ENCODE data around the gene CX3CL1.

Gene CX3CL1

GRCh38 chr16:57405097-57405496 is 32.8 kb downstream of the CX3CL1 start:
- no peaks in the 10 kb centered on the region for H3K27me3 Mint-ChIP-seq
- H3K9me3 Mint-ChIP-seq, result no peaks in the 10 kb centered on the region
- H3K27ac Mint-ChIP-seq, result no peak overlapping the region
- no peak overlapping the region for H3K4me3 Mint-ChIP-seq
- no peaks in the 10 kb centered on the region for H3K36me3 Mint-ChIP-seq
- no peaks in the 10 kb centered on the region for H3K4me1 Mint-ChIP-seq

GRCh38 chr16:57406881-57407280 is 34.6 kb downstream of the CX3CL1 start:
- H3K36me3 Mint-ChIP-seq, result no peaks in the 10 kb centered on the region
- no peaks in the 10 kb centered on the region for H3K9me3 Mint-ChIP-seq
- H3K4me3 Mint-ChIP-seq, result no peak overlapping the region
- H3K27ac Mint-ChIP-seq, result no peak overlapping the region
- H3K4me1 Mint-ChIP-seq, result no peaks in the 10 kb centered on the region
- no peaks in the 10 kb centered on the region for H3K27me3 Mint-ChIP-seq

GRCh38 chr16:57407521-57408353 is 35.4 kb downstream of the CX3CL1 start:
- H3K27me3 Mint-ChIP-seq, result no peaks in the 10 kb centered on the region
- H3K27ac Mint-ChIP-seq, result no peak overlapping the region
- H3K4me3 Mint-ChIP-seq, result no peak overlapping the region
- no peaks in the 10 kb centered on the region for H3K4me1 Mint-ChIP-seq
- H3K36me3 Mint-ChIP-seq, result no peaks in the 10 kb centered on the region
- no peaks in the 10 kb centered on the region for H3K9me3 Mint-ChIP-seq

GRCh38 chr16:57409065-57409464 is 36.8 kb downstream of the CX3CL1 start:
- no peaks in the 10 kb centered on the region for H3K36me3 Mint-ChIP-seq
- no peaks in the 10 kb centered on the region for H3K27me3 Mint-ChIP-seq
- no peaks in the 10 kb centered on the region for H3K4me1 Mint-ChIP-seq
- no peaks in the 10 kb centered on the region for H3K9me3 Mint-ChIP-seq
- H3K4me3 Mint-ChIP-seq, result no peak overlapping the region
- no peak overlapping the region for H3K27ac Mint-ChIP-seq

GRCh38 chr16:57409870-57410587 is 37.7 kb downstream of the CX3CL1 start:
- H3K27ac Mint-ChIP-seq, result no peak overlapping the region

GRCh38 chr16:57411362-57411976 is 39.2 kb downstream of the CX3CL1 start:
- Mint-ChIP-seq H3K4me3 (no peak overlapping the region), H3K4me1 (no peaks in the 10 kb centered on the region), H3K36me3 (no peaks in the 10 kb centered on the region), H3K27me3 (no peaks in the 10 kb centered on the region), H3K9me3 (no peaks in the 10 kb centered on the region), H3K27ac (no peak overlapping the region)

More at GRCh38 chr16:57409870-57410587, 37.7 kb downstream of the CX3CL1 start:
- Mint-ChIP-seq H3K9me3 (no peaks in the 10 kb centered on the region), H3K4me1 (no peaks in the 10 kb centered on the region), H3K27me3 (no peaks in the 10 kb centered on the region), H3K4me3 (no peak overlapping the region), H3K36me3 (no peaks in the 10 kb centered on the region)

- Mint-ChIP-seq H3K4me1 (peaks cover 6% of the 10 kb centered on the region), H3K4me3 (no peak overlapping the region), H3K27me3 (no peaks in the 10 kb centered on the region), H3K27ac (no peak overlapping the region), H3K36me3 (no peaks in the 10 kb centered on the region), H3K9me3 (no peaks in the 10 kb centered on the region)
These were observed 40.3 kb downstream of the CX3CL1 start for GRCh38 chr16:57412584-57412983.

- no peak overlapping the region for H3K4me3 Mint-ChIP-seq
- no peak overlapping the region for H3K27ac Mint-ChIP-seq
- no peaks in the 10 kb centered on the region for H3K9me3 Mint-ChIP-seq
- H3K4me1 Mint-ChIP-seq, result peaks cover 11% of the 10 kb centered on the region
- H3K27me3 Mint-ChIP-seq, result no peaks in the 10 kb centered on the region
- no peaks in the 10 kb centered on the region for H3K36me3 Mint-ChIP-seq
These were observed 41.0 kb downstream of the CX3CL1 start for GRCh38 chr16:57413301-57413730.

- no peaks in the 10 kb centered on the region for H3K9me3 Mint-ChIP-seq
- H3K4me3 Mint-ChIP-seq, result no peak overlapping the region
- peaks cover 15% of the 10 kb centered on the region for H3K4me1 Mint-ChIP-seq
- H3K27me3 Mint-ChIP-seq, result no peaks in the 10 kb centered on the region
- no peak overlapping the region for H3K27ac Mint-ChIP-seq
- H3K36me3 Mint-ChIP-seq, result no peaks in the 10 kb centered on the region
These were observed 41.4 kb downstream of the CX3CL1 start for GRCh38 chr16:57413733-57414132.

GRCh38 chr16:57416084-57416483 is 43.8 kb downstream of the CX3CL1 start:
- Mint-ChIP-seq H3K9me3 (no peaks in the 10 kb centered on the region), H3K27ac (no peak overlapping the region), H3K36me3 (no peaks in the 10 kb centered on the region)

GRCh38 chr16:57419506-57419905 is 47.2 kb downstream of the CX3CL1 start:
- Mint-ChIP-seq H3K4me1 (peaks cover 28% of the 10 kb centered on the region), H3K27me3 (no peaks in the 10 kb centered on the region), H3K36me3 (no peaks in the 10 kb centered on the region), H3K27ac (peak overlapping the region; percentile 55), H3K9me3 (no peaks in the 10 kb centered on the region), H3K4me3 (no peak overlapping the region)

More at GRCh38 chr16:57416084-57416483, 43.8 kb downstream of the CX3CL1 start:
- no peak overlapping the region for H3K4me3 Mint-ChIP-seq
- H3K4me1 Mint-ChIP-seq, result peaks cover 22% of the 10 kb centered on the region
- H3K27me3 Mint-ChIP-seq, result no peaks in the 10 kb centered on the region

- Mint-ChIP-seq H3K4me1 (peaks cover 23% of the 10 kb centered on the region), H3K9me3 (no peaks in the 10 kb centered on the region), H3K27ac (no peak overlapping the region)
These were observed 50.0 kb downstream of the CX3CL1 start for GRCh38 chr16:57422026-57422944.

GRCh38 chr16:57423152-57423551 is 50.9 kb downstream of the CX3CL1 start:
- no peaks in the 10 kb centered on the region for H3K27me3 Mint-ChIP-seq
- H3K4me1 Mint-ChIP-seq, result peaks cover 17% of the 10 kb centered on the region
- no peak overlapping the region for H3K27ac Mint-ChIP-seq
- H3K9me3 Mint-ChIP-seq, result no peaks in the 10 kb centered on the region
- H3K4me3 Mint-ChIP-seq, result no peak overlapping the region
- H3K36me3 Mint-ChIP-seq, result peaks cover 3% of the 10 kb centered on the region

More at GRCh38 chr16:57422026-57422944, 50.0 kb downstream of the CX3CL1 start:
- H3K4me3 Mint-ChIP-seq, result no peak overlapping the region
- peaks cover under 1% of the 10 kb centered on the region for H3K36me3 Mint-ChIP-seq
- no peaks in the 10 kb centered on the region for H3K27me3 Mint-ChIP-seq

GRCh38 chr16:57424583-57424982 is 52.3 kb downstream of the CX3CL1 start:
- H3K27me3 Mint-ChIP-seq, result no peaks in the 10 kb centered on the region
- peaks cover 9% of the 10 kb centered on the region for H3K4me1 Mint-ChIP-seq
- no peak overlapping the region for H3K27ac Mint-ChIP-seq
- H3K4me3 Mint-ChIP-seq, result no peak overlapping the region
- H3K36me3 Mint-ChIP-seq, result peaks cover 9% of the 10 kb centered on the region
- no peaks in the 10 kb centered on the region for H3K9me3 Mint-ChIP-seq

- peaks cover 6% of the 10 kb centered on the region for H3K4me1 Mint-ChIP-seq
- no peaks in the 10 kb centered on the region for H3K9me3 Mint-ChIP-seq
- peaks cover 19% of the 10 kb centered on the region for H3K36me3 Mint-ChIP-seq
- no peak overlapping the region for H3K4me3 Mint-ChIP-seq
- H3K27ac Mint-ChIP-seq, result no peak overlapping the region
- H3K27me3 Mint-ChIP-seq, result no peaks in the 10 kb centered on the region
These were observed 54.1 kb downstream of the CX3CL1 start for GRCh38 chr16:57426356-57426755.
